AG09319 (cell line): Measurements from ENCODE around the gene GLS2.

Experiments
- DNase-seq: peaks from one replicate; pipeline ENCODE4 v3.0.0-alpha.2; 2010; ENCODE audit warnings: low read depth; ENCODE audit errors: extremely low read depth
- TF ChIP-seq, protein P1 (sequence below): IDR thresholded peaks from 2 replicates; pipeline ENCODE4 v1.5.1; 2011; ENCODE audit warnings: low read depth, mild to moderate bottlenecking, inconsistent platforms, low read length, moderate library complexity

Gene GLS2

DNA sequence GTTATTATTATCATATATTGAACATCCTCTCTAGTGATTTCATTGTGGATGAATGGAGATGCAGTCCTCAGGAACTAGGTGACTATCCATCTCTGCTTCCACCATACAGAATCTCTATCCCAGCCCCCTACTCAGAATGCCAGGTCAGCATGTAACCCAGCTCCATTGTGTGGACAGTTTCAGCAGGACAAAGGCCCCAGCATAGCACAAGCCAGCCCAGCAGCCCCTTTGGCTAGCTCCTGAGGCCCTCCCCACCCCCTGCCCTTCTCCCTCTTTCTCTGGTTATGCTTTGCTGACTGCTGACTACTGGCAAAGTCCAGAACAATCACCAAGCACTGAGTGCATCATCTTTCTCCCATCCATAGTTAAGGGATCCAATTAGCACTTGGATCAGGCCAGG lies 25.4 kb downstream of the GLS2 start:
- TF ChIP-seq, protein P1, sequence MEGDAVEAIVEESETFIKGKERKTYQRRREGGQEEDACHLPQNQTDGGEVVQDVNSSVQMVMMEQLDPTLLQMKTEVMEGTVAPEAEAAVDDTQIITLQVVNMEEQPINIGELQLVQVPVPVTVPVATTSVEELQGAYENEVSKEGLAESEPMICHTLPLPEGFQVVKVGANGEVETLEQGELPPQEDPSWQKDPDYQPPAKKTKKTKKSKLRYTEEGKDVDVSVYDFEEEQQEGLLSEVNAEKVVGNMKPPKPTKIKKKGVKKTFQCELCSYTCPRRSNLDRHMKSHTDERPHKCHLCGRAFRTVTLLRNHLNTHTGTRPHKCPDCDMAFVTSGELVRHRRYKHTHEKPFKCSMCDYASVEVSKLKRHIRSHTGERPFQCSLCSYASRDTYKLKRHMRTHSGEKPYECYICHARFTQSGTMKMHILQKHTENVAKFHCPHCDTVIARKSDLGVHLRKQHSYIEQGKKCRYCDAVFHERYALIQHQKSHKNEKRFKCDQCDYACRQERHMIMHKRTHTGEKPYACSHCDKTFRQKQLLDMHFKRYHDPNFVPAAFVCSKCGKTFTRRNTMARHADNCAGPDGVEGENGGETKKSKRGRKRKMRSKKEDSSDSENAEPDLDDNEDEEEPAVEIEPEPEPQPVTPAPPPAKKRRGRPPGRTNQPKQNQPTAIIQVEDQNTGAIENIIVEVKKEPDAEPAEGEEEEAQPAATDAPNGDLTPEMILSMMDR = no peak
- DNase-seq = no peak

- DNase-seq = no peak
- TF ChIP-seq, protein P1 = no peak
These were observed 26.5 kb downstream of the GLS2 start for GRCh38 chr12:56461235-56462159.

- TF ChIP-seq, protein P1 = no peak
- DNase-seq = no peak
These were observed 30.1 kb downstream of the GLS2 start for GRCh38 chr12:56457817-56458216.

DNA sequence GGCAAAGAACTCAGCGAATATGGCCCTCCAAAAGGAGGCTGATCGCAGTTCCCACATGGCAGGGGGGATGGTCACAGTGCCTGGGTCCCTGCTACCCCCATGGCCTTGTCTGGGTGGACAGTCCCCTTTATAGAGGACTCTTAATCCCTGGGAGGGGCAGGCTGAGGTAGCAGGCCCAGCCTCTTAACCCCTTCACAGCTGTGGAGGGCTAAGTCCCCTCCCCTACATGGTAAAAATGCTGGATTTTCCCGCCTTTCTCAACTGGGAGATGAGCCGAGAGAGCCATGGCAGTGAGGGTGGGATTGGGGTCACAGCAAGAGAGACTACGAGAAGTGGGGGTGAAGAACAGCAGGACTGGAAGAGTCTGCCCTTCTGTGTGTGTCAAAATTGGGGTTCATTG lies 33.4 kb downstream of the GLS2 start, which contains the start of gene MIP:
Gene MIP (minus strand): TSS at position 101 of the 400 bp plus-strand sequence. CDS start 44 bp downstream, at position 57.
- no peak for DNase-seq
- TF ChIP-seq, protein P1 = no peak

DNA sequence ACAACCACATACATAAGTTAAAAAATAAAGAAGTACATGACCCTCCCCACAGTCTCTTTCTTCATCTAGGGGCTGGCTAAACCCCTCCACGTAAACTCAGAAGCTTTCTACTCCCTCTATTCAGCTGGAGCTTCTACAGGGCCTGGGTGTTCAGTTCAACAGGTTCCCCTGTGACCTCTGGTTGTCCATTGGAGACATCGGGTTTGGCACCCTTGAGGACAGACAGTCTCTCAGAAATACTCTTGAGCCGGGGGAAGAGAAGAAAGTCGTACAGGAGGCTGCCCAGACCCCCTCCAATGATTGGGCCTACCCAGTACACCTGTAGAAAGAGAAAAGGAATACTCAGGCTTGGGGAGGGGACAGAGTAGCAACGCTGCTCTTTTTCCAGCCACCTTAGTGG lies 36.8 kb downstream of the GLS2 start:
- TF ChIP-seq, protein P1 = no peak
- no peak for DNase-seq

DNA sequence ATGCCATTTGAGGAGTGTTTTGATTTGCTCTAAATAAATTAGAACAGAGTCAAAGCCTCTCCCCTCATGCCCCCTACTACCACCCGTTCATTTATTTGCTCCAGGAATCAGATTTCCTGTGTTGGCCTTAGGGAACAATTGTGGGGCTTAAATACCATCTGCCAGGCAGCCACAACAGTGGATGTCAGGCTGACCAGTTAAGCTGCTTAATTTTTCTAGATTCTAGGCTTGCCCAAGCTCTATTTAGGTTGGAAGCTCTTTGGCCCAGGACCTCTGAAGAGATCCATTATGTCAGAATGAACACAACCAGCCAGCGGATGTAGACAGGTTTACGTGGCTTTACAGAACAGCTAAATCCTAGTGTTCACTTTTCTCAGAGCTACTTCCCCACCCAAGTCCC lies 37.7 kb downstream of the GLS2 start:
- TF ChIP-seq, protein P1 = no peak
- no peak for DNase-seq

GRCh38 chr12:56449622-56449984 lies 38.4 kb downstream of the GLS2 start:
- no peak for DNase-seq
- TF ChIP-seq, protein P1 = no peak
